OCI-M2 (cell line): ENCODE results near the gene ACTR1A.

Experiments
- DNase-seq: peaks from one replicate; lab custom pipeline; 2025; ENCODE audit not compliant: unreplicated experiment; lab: John Stamatoyannopoulos, UW

The ACTR1A gene

DNA sequence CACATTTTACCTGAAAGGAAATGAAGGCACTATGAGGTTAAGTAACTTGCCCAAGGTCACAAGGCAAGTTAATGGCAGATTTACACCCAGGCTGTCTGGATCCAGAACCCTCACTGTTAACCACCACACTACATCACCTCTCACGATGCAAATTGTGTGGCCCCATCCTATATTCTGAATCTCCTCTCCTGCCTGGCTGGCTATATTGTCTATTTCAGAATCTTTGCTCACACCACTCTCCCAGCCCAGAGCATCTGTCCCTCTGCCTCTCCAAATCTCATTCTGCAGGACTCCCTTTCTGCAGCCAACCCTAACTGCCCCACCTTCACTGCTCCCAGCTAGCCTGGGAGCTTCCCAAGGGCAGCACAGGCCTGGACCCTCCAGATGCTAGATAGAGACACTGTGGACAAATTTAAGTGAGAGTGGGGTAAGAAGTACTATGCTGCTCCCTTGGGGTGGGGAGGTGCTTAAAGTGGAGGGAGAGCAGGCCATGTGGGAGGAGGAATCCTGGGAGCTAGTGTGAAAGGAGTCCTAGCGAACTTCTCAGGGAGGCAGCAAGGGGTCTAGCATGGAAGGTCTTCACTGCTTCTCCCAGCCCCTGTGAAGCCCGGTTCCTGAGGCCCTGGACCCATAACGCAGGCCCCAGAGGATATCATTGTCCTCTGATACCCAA is 70.9 kb downstream of the ACTR1A start:
- DNase-seq = no peak

- no peak for DNase-seq
Measured at GRCh38 chr10:102429468-102429867, 73.0 kb downstream of the ACTR1A start.
